Activated CD4-positive, alpha-beta T cell treated with anti-CD3 and anti-CD28 coated beads for 36 hours (primary cell): ENCODE results near the gene MYOM1. TPM values are rescaled to one million over a fixed set of nuclear protein-coding genes. Genes with fewer than 3 reads are reported as not detected.
A peak's percentile ranks its signal among the peaks of the same experiment; 100 is the strongest.

Experiments
- ATAC-seq: fragments of 200-7000 bp; cut with Tn5 transposase; one replicate; pipeline ENCODE4 v1.10.0; 2021; ENCODE audit warnings: mild to moderate bottlenecking, moderate library complexity
- CTCF ChIA-PET: fragments of 350-600 bp; sonication (Branson Sonifier 250); formaldehyde crosslinking; loops from one replicate; lab custom pipeline; 2021; ENCODE audit warnings: antibody characterized with exemption; lab: Charles Lee
- POLR2A ChIA-PET: fragments of 350-600 bp; sonication (Branson Sonifier 250); formaldehyde crosslinking; loops from one replicate; lab custom pipeline; 2021; ENCODE audit warnings: antibody characterized with exemption, inconsistent platforms; lab: Charles Lee
- DNase-seq: peaks from one replicate; pipeline ENCODE4 v3.0.0-alpha.2; 2020
- H3K27ac Mint-ChIP-seq: one replicate; pipeline ENCODE4 v1.8.0; 2021; ENCODE audit warnings: mixed read lengths
- H3K27me3 Mint-ChIP-seq: one replicate; pipeline ENCODE4 v1.8.0; 2021; ENCODE audit warnings: mixed read lengths
- H3K36me3 Mint-ChIP-seq: one replicate; pipeline ENCODE4 v1.8.0; 2021; ENCODE audit warnings: low read depth, mixed read lengths
- H3K4me1 Mint-ChIP-seq: one replicate; pipeline ENCODE4 v1.8.0; 2021; ENCODE audit warnings: mixed read lengths
- H3K4me3 Mint-ChIP-seq: one replicate; pipeline ENCODE4 v1.8.0; 2021; ENCODE audit warnings: mild to moderate bottlenecking, moderate library complexity, mixed read lengths
- H3K9me3 Mint-ChIP-seq: one replicate; pipeline ENCODE4 v1.8.0; 2021; ENCODE audit warnings: low read depth, mixed read lengths
- intact Hi-C, 2 experiments: fragments of 100-400 bp; cut with DNase I in 1 of 2; cut with micrococcal nuclease in 1 of 2; formaldehyde crosslinking; loops; one replicate each; pipeline versions ENCODE4 v1.14.2 to v1.15.1; 2022 to 2024; cut with DNase I, micrococcal nuclease
- total RNA-seq, 2 experiments: library from RNA; stranded (reverse); gene quantifications; one replicate each; pipeline ENCODE4 v1.2.3, GENCODE V29; 2021

The MYOM1 gene
- total RNA-seq, 2 experiments from 2014 or later = 0.89 to 0.95 TPM

DNA sequence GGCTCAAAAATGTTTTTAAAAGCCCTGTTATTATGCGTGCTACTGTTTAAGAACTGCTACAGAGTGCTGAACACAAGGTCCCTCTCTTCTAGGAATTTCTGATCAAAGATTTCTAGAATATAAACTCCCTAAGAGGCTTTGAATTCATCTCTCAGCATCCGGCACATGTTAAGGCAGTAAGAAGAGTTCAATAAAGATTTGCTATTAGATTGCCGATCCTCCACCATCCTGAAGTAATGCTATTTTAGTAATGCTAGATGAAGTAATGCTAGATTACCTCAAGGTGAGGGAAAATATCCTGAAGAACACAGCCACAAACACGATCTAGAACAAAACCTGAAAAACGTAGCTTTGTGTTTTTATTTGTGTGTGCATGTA is 41.2 kb upstream of the MYOM1 start:
- Mint-ChIP-seq H3K36me3 (peaks cover 46% of the 10 kb centered on the region), H3K4me1 (peaks cover 58% of the 10 kb centered on the region), H3K27ac (peak overlapping the region; percentile 96), H3K4me3 (peak overlapping the region; percentile 88), H3K9me3 (no peaks in the 10 kb centered on the region), H3K27me3 (no peaks in the 10 kb centered on the region)
- DNase-seq (no peak), ATAC-seq (peak; percentile 2)
- POLR2A ChIA-PET = interaction anchor here (0.7 to 2.3 kb wide), 4 partner anchors 10 to 363 kb away, joined by 3 to 8 read pairs (median 6); no protein-coding TSS in a partner anchor
- intact Hi-C loops = loop anchor here (1.0 to 5.0 kb wide), 8 partner anchors 11 to 689 kb away; partner anchors contain the start of genes LPIN2 (in 1 of the 2), METTL4 (in 1 of the 2), MYL12A (in 1 of the 2) and NDC80 (in 1 of the 2)
- CTCF ChIA-PET = interaction anchor here (0.6 to 2.9 kb wide), 6 partner anchors 9 to 414 kb away, joined by 3 to 22 read pairs (median 5); partner anchors contain the start of genes EMILIN2 and MYL12A

DNA sequence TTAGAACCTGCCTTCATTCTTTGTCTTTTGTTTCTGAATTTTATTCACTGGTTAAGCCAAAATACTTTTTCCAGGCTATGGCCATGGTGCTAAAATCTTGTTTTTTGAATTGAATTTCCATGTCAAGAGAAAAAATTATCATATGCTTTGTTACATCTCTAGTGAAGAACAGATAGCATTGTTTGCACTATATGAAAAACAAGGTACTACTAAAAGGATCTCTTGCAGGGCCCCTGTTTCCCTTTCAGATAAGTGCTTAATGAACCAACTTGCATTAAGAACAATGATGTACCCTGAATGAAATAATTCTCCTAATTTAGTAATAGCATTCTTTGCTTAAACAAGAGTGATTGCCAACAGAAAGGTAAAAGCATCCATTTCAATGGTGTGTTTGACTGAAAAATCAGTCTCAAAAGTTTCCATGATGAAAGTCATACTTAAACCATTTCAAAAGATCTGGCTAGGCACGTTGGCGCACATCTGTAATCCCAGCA is 37.9 kb upstream of the MYOM1 start:
- Mint-ChIP-seq H3K27ac (peak overlapping the region; percentile 53), H3K36me3 (peaks cover 64% of the 10 kb centered on the region), H3K4me1 (peaks cover 67% of the 10 kb centered on the region), H3K27me3 (no peaks in the 10 kb centered on the region), H3K4me3 (no peak overlapping the region), H3K9me3 (no peaks in the 10 kb centered on the region)
- ChIA-PET CTCF (no interaction called here), POLR2A (no interaction called here)
- no peak for DNase-seq
- intact Hi-C loops = no loop called here
- ATAC-seq = no peak

DNA sequence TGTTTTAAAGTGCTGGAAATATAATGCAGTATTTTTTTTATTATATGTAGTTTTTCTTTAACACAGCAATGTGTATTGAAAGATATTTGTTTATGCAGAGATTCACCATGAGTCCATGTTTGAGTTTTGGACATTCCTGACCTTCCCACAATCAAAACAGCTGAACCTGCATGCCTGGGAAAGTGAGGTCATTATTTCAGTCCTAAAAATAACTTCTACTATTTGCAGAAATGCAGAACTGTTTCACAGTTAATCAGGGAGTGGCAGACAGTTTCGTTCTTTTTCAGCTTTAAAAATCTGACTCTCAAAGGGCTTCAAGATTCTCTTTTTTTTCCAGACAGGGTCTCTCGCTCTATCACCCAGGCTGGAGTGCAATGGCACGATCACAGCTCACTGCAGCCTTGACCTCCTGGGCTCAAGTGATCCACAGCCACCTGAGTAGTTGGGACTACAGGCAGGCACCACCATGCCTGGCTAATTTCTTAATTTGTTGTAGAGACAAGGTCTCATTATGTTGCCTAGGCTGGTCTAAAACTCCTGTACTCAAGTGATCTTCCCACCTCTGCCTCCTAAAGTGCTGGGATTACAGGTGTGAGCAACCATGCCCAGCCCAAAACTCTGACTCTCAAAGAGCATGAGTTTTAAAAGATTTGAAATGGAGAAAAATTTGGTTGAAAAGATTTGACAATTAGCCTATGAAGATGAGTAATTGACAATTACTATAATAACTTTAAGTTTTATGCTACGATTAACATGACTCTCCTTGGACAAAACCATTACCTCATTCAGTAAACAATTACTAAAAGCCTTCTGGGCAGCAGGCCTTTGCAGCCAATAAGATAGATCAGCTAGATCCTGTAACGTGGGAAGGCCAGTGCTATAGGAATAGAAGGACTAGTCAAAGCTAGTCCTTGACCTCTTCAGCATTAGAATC is 37.2 kb upstream of the MYOM1 start:
- H3K4me1 Mint-ChIP-seq = peaks cover 72% of the 10 kb centered on the region
- ChIA-PET POLR2A (interaction anchor here (0.7 kb wide), 1 partner anchor 79 kb away, joined by 3 read pairs; no protein-coding TSS in a partner anchor), CTCF (interaction anchor here (0.6 to 0.7 kb wide), 2 partner anchors 9 to 197 kb away, joined by 3 read pairs; partner anchors contain the start of gene MYL12A)

DNA sequence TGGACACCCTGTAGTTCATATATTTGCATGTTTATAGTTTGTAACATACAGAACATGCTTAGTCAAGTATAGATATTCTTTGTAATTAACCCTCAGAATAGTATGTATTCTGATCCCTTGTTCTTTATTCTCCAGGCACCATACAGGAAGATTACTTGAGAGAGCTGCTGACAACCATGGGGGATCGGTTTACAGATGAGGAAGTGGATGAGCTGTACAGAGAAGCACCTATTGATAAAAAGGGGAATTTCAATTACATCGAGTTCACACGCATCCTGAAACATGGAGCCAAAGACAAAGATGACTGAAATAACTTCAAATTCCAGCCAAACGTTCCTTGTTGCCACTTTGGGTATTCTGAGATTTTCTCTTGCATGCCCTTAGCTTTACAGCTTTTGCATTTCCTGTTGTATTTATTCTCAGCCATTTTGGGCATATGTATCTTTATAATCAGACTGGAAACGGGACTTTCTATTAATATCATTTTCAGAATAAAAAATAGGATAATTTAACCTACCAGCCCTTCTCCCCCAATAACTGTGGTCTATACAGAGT is 35.9 kb upstream of the MYOM1 start:
- Mint-ChIP-seq H3K9me3 (no peaks in the 10 kb centered on the region), H3K4me1 (peaks cover 79% of the 10 kb centered on the region), H3K27me3 (no peaks in the 10 kb centered on the region), H3K36me3 (peaks cover 68% of the 10 kb centered on the region), H3K27ac (peak overlapping the region; percentile 73), H3K4me3 (no peak overlapping the region)
- DNase-seq (no peak), ATAC-seq (no peak)
- POLR2A ChIA-PET = interaction anchor here (0.6 kb wide), 1 partner anchor 352 kb away, joined by 5 read pairs; no protein-coding TSS in a partner anchor
- intact Hi-C loops = no loop called here
- CTCF ChIA-PET = interaction anchor here (0.6 to 0.8 kb wide), 2 partner anchors 20 to 199 kb away, joined by 3 read pairs; no protein-coding TSS in a partner anchor

More for the DNA sequence above, 37.2 kb upstream of the MYOM1 start:
- ATAC-seq (no peak), DNase-seq (no peak)
- H3K36me3 Mint-ChIP-seq = peaks cover 69% of the 10 kb centered on the region
- no peaks in the 10 kb centered on the region for H3K9me3 Mint-ChIP-seq
- no peak overlapping the region for H3K4me3 Mint-ChIP-seq
- intact Hi-C loops = no loop called here
- H3K27ac Mint-ChIP-seq = peak overlapping the region; percentile 53
- H3K27me3 Mint-ChIP-seq = no peaks in the 10 kb centered on the region

DNA sequence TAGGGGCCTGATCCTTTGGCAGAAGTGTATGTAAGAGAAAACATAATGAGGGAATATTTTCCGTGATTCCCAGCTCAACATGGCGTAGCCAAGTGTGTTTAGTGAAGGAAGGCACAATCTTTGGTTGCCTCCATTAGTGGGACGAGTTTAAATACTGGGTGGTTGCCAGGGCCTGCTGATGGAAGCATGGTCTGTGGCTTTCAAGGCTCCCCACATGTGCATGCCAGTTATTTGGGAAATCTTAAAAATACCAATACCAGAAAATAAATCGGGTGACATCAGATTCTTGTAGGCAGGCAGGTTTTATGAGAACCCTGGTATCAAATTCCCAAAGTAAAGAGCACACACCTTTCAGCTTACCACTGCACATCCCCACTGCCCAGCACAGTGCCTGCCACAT is 35.0 kb upstream of the MYOM1 start:
- Mint-ChIP-seq H3K4me3 (no peak overlapping the region), H3K27me3 (no peaks in the 10 kb centered on the region), H3K9me3 (no peaks in the 10 kb centered on the region), H3K36me3 (peaks cover 77% of the 10 kb centered on the region), H3K4me1 (peaks cover 79% of the 10 kb centered on the region), H3K27ac (peak overlapping the region; percentile 61)
- intact Hi-C loops = no loop called here
- CTCF ChIA-PET = interaction anchor here (0.6 to 1.3 kb wide), 4 partner anchors 21 to 414 kb away, joined by 3 to 4 read pairs (median 3); no protein-coding TSS in a partner anchor
- POLR2A ChIA-PET = no interaction called here
- ATAC-seq (no peak), DNase-seq (no peak)

DNA sequence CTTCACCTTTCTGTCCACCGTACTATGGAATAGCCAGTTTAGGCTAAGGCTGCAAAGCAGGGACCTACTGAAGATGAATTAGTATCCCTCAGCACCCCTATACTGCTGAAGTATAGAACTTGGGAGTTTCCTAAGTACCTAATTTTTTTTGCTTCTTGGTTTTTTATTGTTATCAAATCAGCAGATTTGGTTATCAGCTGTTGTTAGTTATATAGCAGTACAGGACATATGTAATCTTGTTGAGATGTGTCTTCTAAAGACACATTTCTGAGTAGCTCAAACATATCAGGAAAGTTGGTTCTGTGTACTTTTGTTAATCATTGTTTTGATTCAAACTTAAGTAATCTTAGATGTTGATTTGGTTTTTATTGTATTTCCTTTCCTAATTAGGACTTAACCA is 33.1 kb upstream of the MYOM1 start:
- intact Hi-C loops = no loop called here
- Mint-ChIP-seq H3K36me3 (peaks cover 81% of the 10 kb centered on the region), H3K4me3 (peak overlapping the region; percentile 10), H3K4me1 (peaks cover 71% of the 10 kb centered on the region), H3K9me3 (no peaks in the 10 kb centered on the region), H3K27ac (peak overlapping the region; percentile 75), H3K27me3 (no peaks in the 10 kb centered on the region)
- DNase-seq (no peak), ATAC-seq (no peak)
- ChIA-PET CTCF (interaction anchor here (0.7 to 3.0 kb wide), 6 partner anchors 8 to 414 kb away, joined by 3 to 22 read pairs (median 5); partner anchors contain the start of gene MYL12B), POLR2A (no interaction called here)

DNA sequence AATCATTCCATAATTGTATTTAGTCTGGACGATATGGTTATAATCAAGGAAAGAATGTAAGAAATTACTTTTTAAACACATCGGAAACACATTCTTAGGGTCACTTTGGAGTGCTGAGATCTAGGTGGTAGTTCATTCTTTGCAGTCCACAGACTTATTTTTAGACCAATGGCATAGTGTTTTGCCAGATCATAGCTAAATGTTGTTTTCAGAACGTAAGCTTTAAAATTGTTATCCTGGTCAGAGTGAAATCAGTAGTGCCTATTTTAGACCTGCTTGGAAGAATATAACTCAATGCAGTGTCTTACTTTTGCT is 32.2 kb upstream of the MYOM1 start:
- H3K36me3 Mint-ChIP-seq = peaks cover 72% of the 10 kb centered on the region
- no peak for ATAC-seq
- no peaks in the 10 kb centered on the region for H3K27me3 Mint-ChIP-seq
- H3K4me1 Mint-ChIP-seq = peaks cover 63% of the 10 kb centered on the region
- DNase-seq = no peak
- H3K27ac Mint-ChIP-seq = peak overlapping the region; percentile 49
- intact Hi-C loops = no loop called here
- ChIA-PET CTCF (interaction anchor here (1.2 to 3.0 kb wide), 4 partner anchors 9 to 415 kb away, joined by 3 to 22 read pairs (median 7); partner anchors contain the start of gene MYL12B), POLR2A (interaction anchor here (1.6 kb wide), 1 partner anchor 9 kb away, joined by 8 read pairs; the partner anchor contains the start of gene MYL12B)
- peak overlapping the region; percentile 26 for H3K4me3 Mint-ChIP-seq
- H3K9me3 Mint-ChIP-seq = no peaks in the 10 kb centered on the region

DNA sequence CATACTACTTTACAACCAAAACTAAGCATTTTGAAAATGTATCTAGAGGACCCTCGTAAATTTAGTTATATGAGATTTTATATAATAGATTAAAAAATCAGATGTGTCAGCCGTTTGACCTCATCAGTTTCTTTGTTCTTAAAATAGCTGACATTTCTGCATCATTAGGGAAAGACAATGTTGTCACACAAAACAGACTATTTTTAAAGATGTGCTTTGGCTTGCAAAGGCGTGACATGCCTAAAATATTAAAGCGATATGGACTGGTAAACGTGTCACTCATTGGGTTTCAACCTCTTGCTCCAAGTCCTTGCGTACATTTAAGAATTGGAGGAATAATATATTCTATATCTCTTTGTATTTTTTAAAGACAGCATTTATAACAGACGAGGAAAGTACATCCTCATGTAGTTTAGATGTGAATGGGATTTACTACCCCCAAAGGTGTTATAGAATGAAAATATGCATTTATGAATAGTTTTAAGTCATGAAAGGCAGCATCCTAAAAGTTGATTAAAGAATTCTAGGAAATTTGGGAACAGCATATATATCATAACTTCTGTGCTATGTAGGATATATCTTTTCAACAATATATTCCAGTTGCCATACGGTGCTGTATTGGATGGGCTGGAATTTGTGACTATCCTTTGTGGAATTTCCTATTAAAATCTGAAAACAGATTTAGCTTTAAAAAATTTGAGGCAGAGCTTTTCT is 31.6 kb upstream of the MYOM1 start:
- CTCF ChIA-PET = interaction anchor here (0.7 to 3.0 kb wide), 8 partner anchors 9 to 415 kb away, joined by 3 to 22 read pairs (median 3); partner anchors contain the start of gene MYL12B
- Mint-ChIP-seq H3K27ac (peak overlapping the region; percentile 49), H3K4me1 (peaks cover 58% of the 10 kb centered on the region), H3K4me3 (peak overlapping the region; percentile 26), H3K9me3 (no peaks in the 10 kb centered on the region), H3K36me3 (peaks cover 68% of the 10 kb centered on the region), H3K27me3 (no peaks in the 10 kb centered on the region)
- intact Hi-C loops = no loop called here
- POLR2A ChIA-PET = interaction anchor here (0.6 to 1.6 kb wide), 5 partner anchors 10 to 412 kb away, joined by 3 to 8 read pairs (median 3); partner anchors contain the start of gene MYL12B
- DNase-seq (no peak), ATAC-seq (no peak)

DNA sequence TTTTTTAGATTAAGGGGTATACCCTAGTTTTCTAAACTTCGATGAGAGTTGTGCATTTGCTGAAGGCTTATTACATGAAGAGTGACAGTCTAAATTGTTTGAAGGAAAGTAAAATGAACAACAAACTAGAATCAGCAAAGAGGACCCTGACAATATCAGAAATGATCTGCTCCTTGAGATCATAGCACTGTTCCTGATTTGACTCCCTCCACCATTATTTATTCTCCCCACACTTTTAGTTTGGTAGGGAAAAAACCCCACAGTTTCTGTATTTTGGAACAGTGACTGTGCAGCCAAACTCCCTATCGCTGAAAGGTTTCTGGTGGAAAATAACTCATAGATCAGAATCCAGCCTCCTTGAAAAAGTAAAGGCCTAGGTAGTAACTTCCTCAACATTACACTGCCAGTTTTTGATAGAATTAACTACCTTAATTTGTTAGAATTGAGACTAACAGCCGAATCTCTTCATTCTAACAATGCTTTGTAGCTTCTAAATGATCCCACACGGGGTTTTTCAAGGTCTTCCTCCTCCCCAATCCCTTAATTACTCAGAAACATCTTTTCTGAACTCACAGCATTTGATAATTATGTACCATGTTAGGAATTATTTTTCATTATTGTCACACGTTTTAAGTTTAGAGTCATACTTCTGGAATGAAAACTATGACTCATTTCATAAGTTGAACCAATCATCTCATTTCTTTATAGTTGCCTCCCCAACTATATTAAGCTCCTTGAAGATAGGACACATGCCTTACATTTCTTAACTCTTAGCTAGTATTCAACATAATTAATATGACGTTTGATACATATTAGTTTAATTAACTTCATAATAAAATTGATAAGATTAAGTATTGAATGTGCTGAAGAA is 30.7 kb upstream of the MYOM1 start:
- ChIA-PET POLR2A (interaction anchor here (0.6 to 1.6 kb wide), 6 partner anchors 11 to 413 kb away, joined by 3 to 8 read pairs (median 3); partner anchors contain the start of gene MYL12B), CTCF (interaction anchor here (0.7 to 3.0 kb wide), 10 partner anchors 10 to 416 kb away, joined by 3 to 22 read pairs (median 3); partner anchors contain the start of gene MYL12B)
- intact Hi-C loops = loop anchor here in 1 of 2 experiments (1.0 kb wide), 1 partner anchor 11 kb away; no protein-coding TSS in a partner anchor
- DNase-seq (no peak), ATAC-seq (peak; percentile 10)
- H3K9me3 Mint-ChIP-seq = no peaks in the 10 kb centered on the region
- H3K27me3 Mint-ChIP-seq = no peaks in the 10 kb centered on the region
- H3K27ac Mint-ChIP-seq = peak overlapping the region; percentile 99
- peaks cover 60% of the 10 kb centered on the region for H3K36me3 Mint-ChIP-seq
- peaks cover 55% of the 10 kb centered on the region for H3K4me1 Mint-ChIP-seq
- H3K4me3 Mint-ChIP-seq = peak overlapping the region; percentile 76
